HG03457 (cell line): ENCODE data around the gene PPP4R2.

Source experiments
- ATAC-seq: cut with Tn5 transposase; IDR thresholded peaks from one replicate; pipeline ENCODE4 v1.9.1; 2021; ENCODE audit warnings: moderate number of reproducible peaks; ENCODE audit not compliant: unreplicated experiment

The PPP4R2 gene

GRCh38 chr3:73068419-73068818 lies 71.8 kb downstream of the PPP4R2 start:
- ATAC-seq: no peak

- no peak for ATAC-seq
Observed at GRCh38 chr3:73069187-73069586, 72.6 kb downstream of the PPP4R2 start.

GRCh38 chr3:73069775-73070444 lies 73.3 kb downstream of the PPP4R2 start:
- ATAC-seq: no peak

GRCh38 chr3:73070675-73071575 lies 74.3 kb downstream of the PPP4R2 start:
- ATAC-seq: no peak

GRCh38 chr3:73071952-73072351 lies 75.3 kb downstream of the PPP4R2 start:
- no peak for ATAC-seq

- ATAC-seq: no peak
Observed at GRCh38 chr3:73072634-73073033, 76.0 kb downstream of the PPP4R2 start.

- no peak for ATAC-seq
Observed at GRCh38 chr3:73073091-73073707, 76.6 kb downstream of the PPP4R2 start.

GRCh38 chr3:73074781-73075180 lies 78.2 kb downstream of the PPP4R2 start:
- no peak for ATAC-seq

GRCh38 chr3:73080216-73080966 lies 83.8 kb downstream of the PPP4R2 start:
- ATAC-seq: no peak

- ATAC-seq: no peak
Observed at GRCh38 chr3:73081140-73081539, 84.5 kb downstream of the PPP4R2 start.

- no peak for ATAC-seq
Observed at GRCh38 chr3:73084170-73084569, 87.6 kb downstream of the PPP4R2 start.

- no peak for ATAC-seq
Observed at GRCh38 chr3:73086071-73086494, 89.5 kb downstream of the PPP4R2 start.

- ATAC-seq: no peak
Observed at GRCh38 chr3:73094129-73094528, 97.5 kb downstream of the PPP4R2 start.

GRCh38 chr3:73094951-73095350 lies 98.3 kb downstream of the PPP4R2 start:
- ATAC-seq: no peak

GRCh38 chr3:73096169-73096568 lies 99.6 kb downstream of the PPP4R2 start:
- ATAC-seq: no peak

- no peak for ATAC-seq
Observed at GRCh38 chr3:73098026-73098425, 101.4 kb downstream of the PPP4R2 start.

- ATAC-seq: no peak
Observed at GRCh38 chr3:73098873-73099272, 102.3 kb downstream of the PPP4R2 start.

- ATAC-seq: peak; percentile 93
Observed at GRCh38 chr3:73100741-73101559, 104.3 kb downstream of the PPP4R2 start.

- no peak for ATAC-seq
Observed at GRCh38 chr3:73101881-73102280, 105.3 kb downstream of the PPP4R2 start.

GRCh38 chr3:73107215-73107614 lies 110.6 kb downstream of the PPP4R2 start:
- no peak for ATAC-seq
